Measurements from ENCODE around the gene TGM2.

The TGM2 gene

DNA sequence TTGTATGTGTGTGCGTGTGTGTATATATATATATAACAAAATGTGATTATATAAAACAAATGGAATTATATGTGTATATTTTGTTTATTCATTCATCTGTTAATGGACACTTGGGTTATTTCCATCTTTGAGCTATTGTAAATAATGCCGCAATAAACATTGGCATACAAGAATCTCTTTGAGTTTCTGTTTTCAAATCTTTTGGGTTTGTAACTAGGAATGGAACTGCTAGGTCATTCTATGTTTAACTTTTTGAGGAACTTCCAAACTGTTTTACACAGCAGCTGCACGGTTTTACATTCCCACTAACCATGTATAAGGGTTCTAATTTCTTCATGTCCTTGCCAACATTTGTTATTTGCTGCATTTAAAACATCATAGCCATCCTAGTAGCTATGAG lies 39.9 kb upstream of the TGM2 start:
- no peaks in the 10 kb centered on the region for H3K36me3 ChIP-seq (ENCODE audit: control insufficient read depth, insufficient read depth, low read length)
- no peaks in the 10 kb centered on the region for H3K4me1 ChIP-seq (ENCODE audit: control insufficient read depth, insufficient read depth, low read length)
- no peak overlapping the region for H3K27ac ChIP-seq (ENCODE audit: low read depth, low read length)
- H3K9ac ChIP-seq (ENCODE audit: low read length) = no peak overlapping the region
- no peaks in the 10 kb centered on the region for H3K27me3 ChIP-seq (ENCODE audit: control insufficient read depth, insufficient read depth, low read length)
- H3K4me3 ChIP-seq (ENCODE audit: low read length) = no peak overlapping the region

DNA sequence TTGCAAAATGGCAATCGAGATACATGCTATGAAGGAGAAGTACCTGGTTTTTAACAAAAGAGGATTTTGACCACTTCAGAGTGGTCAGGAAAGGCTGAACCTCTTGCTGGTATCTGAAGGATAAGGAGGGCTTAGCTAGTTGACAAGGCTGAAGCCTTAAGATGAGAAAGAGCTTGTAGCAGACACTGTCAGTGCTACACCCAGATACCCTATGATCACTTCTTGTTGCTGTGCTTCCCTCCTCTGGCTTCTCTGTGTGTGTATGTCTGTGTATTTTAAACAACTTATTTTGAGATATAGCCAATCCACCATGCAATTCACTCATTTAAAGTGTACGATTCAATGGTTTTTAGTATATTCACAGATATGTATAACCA lies 38.9 kb upstream of the TGM2 start:
- Histone ChIP-seq H3K36me3 (ENCODE audit: control insufficient read depth, insufficient read depth, low read length) (no peaks in the 10 kb centered on the region), H3K27me3 (ENCODE audit: control insufficient read depth, insufficient read depth, low read length) (no peaks in the 10 kb centered on the region), H3K27ac (ENCODE audit: low read depth, low read length) (no peak overlapping the region), H3K9ac (ENCODE audit: low read length) (no peak overlapping the region), H3K4me3 (ENCODE audit: low read length) (no peak overlapping the region), H3K4me1 (ENCODE audit: control insufficient read depth, insufficient read depth, low read length) (no peaks in the 10 kb centered on the region)

- Histone ChIP-seq H3K4me3 (ENCODE audit: low read length) (no peak overlapping the region), H3K27ac (ENCODE audit: low read depth, low read length) (no peak overlapping the region), H3K4me1 (ENCODE audit: control insufficient read depth, insufficient read depth, low read length) (no peaks in the 10 kb centered on the region), H3K36me3 (ENCODE audit: control insufficient read depth, insufficient read depth, low read length) (no peaks in the 10 kb centered on the region), H3K9ac (ENCODE audit: low read length) (no peak overlapping the region), H3K27me3 (ENCODE audit: control insufficient read depth, insufficient read depth, low read length) (no peaks in the 10 kb centered on the region)
Measured at GRCh38 chr20:38203337-38203980, 38.4 kb upstream of the TGM2 start.

DNA sequence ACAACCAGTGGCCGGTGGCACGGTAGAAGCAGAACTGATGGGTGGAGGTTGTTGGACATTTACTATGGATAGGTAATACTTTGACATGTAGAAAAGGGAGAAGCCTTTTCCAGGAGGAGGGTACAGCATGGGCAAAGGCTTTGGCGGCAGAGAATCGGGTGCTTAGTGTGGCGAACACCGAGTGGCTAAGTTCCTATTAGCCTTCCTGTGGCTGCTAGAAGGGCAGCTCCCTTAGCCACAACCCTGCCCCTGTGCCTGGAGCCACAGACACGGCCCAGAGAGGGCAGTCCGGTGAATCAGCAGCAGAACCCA lies 37.9 kb upstream of the TGM2 start:
- no peaks in the 10 kb centered on the region for H3K4me1 ChIP-seq (ENCODE audit: control insufficient read depth, insufficient read depth, low read length)
- H3K4me3 ChIP-seq (ENCODE audit: low read length) = no peak overlapping the region
- no peaks in the 10 kb centered on the region for H3K27me3 ChIP-seq (ENCODE audit: control insufficient read depth, insufficient read depth, low read length)
- no peak overlapping the region for H3K9ac ChIP-seq (ENCODE audit: low read length)
- H3K27ac ChIP-seq (ENCODE audit: low read depth, low read length) = no peak overlapping the region
- H3K36me3 ChIP-seq (ENCODE audit: control insufficient read depth, insufficient read depth, low read length) = no peaks in the 10 kb centered on the region

- no peaks in the 10 kb centered on the region for H3K4me1 ChIP-seq (ENCODE audit: control insufficient read depth, insufficient read depth, low read length)
- H3K27ac ChIP-seq (ENCODE audit: low read depth, low read length) = no peak overlapping the region
- H3K27me3 ChIP-seq (ENCODE audit: control insufficient read depth, insufficient read depth, low read length) = no peaks in the 10 kb centered on the region
- H3K4me3 ChIP-seq (ENCODE audit: low read length) = no peak overlapping the region
- no peaks in the 10 kb centered on the region for H3K36me3 ChIP-seq (ENCODE audit: control insufficient read depth, insufficient read depth, low read length)
- H3K9ac ChIP-seq (ENCODE audit: low read length) = no peak overlapping the region
Measured at GRCh38 chr20:38202153-38202981, 37.3 kb upstream of the TGM2 start.

DNA sequence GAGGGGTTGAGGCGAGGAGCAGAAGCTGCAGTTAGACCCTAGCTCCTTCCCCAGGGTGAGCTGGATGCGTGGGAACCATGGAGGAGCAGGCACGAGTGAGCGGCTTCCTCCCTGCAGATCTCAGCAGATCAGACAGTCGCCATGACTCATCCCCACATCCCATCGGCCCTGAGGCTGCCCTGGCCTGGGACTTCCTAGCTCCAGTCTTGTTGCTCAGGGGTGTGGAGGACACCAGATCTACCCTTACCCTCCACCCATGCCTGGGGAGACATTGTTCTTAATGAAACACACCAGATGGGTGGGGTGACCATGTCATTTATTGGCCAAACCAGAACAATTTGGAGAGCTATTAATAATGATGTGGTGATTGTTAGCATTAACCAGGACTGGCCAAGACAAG lies 36.3 kb upstream of the TGM2 start:
- Histone ChIP-seq H3K4me1 (ENCODE audit: control insufficient read depth, insufficient read depth, low read length) (no peaks in the 10 kb centered on the region), H3K27me3 (ENCODE audit: control insufficient read depth, insufficient read depth, low read length) (no peaks in the 10 kb centered on the region), H3K9ac (ENCODE audit: low read length) (no peak overlapping the region), H3K27ac (ENCODE audit: low read depth, low read length) (no peak overlapping the region), H3K4me3 (ENCODE audit: low read length) (no peak overlapping the region), H3K36me3 (ENCODE audit: control insufficient read depth, insufficient read depth, low read length) (no peaks in the 10 kb centered on the region)

- Histone ChIP-seq H3K27ac (ENCODE audit: low read depth, low read length) (no peak overlapping the region), H3K4me1 (ENCODE audit: control insufficient read depth, insufficient read depth, low read length) (no peaks in the 10 kb centered on the region), H3K4me3 (ENCODE audit: low read length) (no peak overlapping the region), H3K27me3 (ENCODE audit: control insufficient read depth, insufficient read depth, low read length) (no peaks in the 10 kb centered on the region), H3K36me3 (ENCODE audit: control insufficient read depth, insufficient read depth, low read length) (no peaks in the 10 kb centered on the region), H3K9ac (ENCODE audit: low read length) (no peak overlapping the region)
Measured at GRCh38 chr20:38200646-38201045, 35.6 kb upstream of the TGM2 start.

- H3K9ac ChIP-seq (ENCODE audit: low read length) = no peak overlapping the region
- no peak overlapping the region for H3K27ac ChIP-seq (ENCODE audit: low read depth, low read length)
- H3K36me3 ChIP-seq (ENCODE audit: control insufficient read depth, insufficient read depth, low read length) = no peaks in the 10 kb centered on the region
- no peak overlapping the region for H3K4me3 ChIP-seq (ENCODE audit: low read length)
- no peaks in the 10 kb centered on the region for H3K27me3 ChIP-seq (ENCODE audit: control insufficient read depth, insufficient read depth, low read length)
- H3K4me1 ChIP-seq (ENCODE audit: control insufficient read depth, insufficient read depth, low read length) = no peaks in the 10 kb centered on the region
Measured at GRCh38 chr20:38199501-38200390, 34.7 kb upstream of the TGM2 start.

DNA sequence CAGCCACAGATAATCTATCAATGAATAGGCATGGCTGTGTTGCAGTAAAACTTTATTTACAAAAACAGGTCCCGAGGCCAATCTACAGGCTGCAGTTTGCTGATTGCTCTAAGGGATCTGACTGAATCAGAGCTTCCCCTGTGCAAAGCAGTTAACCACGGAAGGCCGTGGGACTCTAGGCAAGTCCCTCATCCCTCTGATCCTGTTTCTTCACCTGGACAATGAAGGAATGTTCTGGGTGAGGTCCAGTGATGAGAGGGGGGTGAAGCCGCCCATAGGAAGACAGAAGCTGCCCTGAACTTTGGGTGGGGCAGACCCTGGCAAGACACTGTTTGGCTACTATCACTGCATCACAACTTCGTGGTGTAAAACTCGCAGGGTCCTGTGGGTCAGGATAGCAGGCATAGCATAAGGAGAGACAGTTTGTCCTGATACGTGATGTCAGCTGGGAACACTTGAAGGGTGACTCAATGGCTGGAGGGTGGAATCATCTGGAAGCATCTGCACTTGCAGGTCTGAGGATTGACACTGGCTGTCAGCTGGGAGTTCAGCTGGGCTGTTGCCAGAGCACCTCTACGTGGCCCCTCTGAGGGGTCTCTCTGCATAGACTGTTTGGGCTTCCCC lies 33.3 kb upstream of the TGM2 start:
- Histone ChIP-seq H3K4me1 (ENCODE audit: control insufficient read depth, insufficient read depth, low read length) (no peaks in the 10 kb centered on the region), H3K9ac (ENCODE audit: low read length) (no peak overlapping the region), H3K36me3 (ENCODE audit: control insufficient read depth, insufficient read depth, low read length) (no peaks in the 10 kb centered on the region), H3K27me3 (ENCODE audit: control insufficient read depth, insufficient read depth, low read length) (no peaks in the 10 kb centered on the region), H3K4me3 (ENCODE audit: low read length) (no peak overlapping the region), H3K27ac (ENCODE audit: low read depth, low read length) (no peak overlapping the region)

- Histone ChIP-seq H3K9ac (ENCODE audit: low read length) (no peak overlapping the region), H3K36me3 (ENCODE audit: control insufficient read depth, insufficient read depth, low read length) (no peaks in the 10 kb centered on the region), H3K4me1 (ENCODE audit: control insufficient read depth, insufficient read depth, low read length) (no peaks in the 10 kb centered on the region), H3K27ac (ENCODE audit: low read depth, low read length) (no peak overlapping the region), H3K27me3 (ENCODE audit: control insufficient read depth, insufficient read depth, low read length) (no peaks in the 10 kb centered on the region), H3K4me3 (ENCODE audit: low read length) (no peak overlapping the region)
Measured at GRCh38 chr20:38197619-38198018, 32.5 kb upstream of the TGM2 start.

- H3K27me3 ChIP-seq (ENCODE audit: control insufficient read depth, insufficient read depth, low read length) = no peaks in the 10 kb centered on the region
- no peaks in the 10 kb centered on the region for H3K4me1 ChIP-seq (ENCODE audit: control insufficient read depth, insufficient read depth, low read length)
- H3K9ac ChIP-seq (ENCODE audit: low read length) = no peak overlapping the region
- H3K27ac ChIP-seq (ENCODE audit: low read depth, low read length) = no peak overlapping the region
- no peaks in the 10 kb centered on the region for H3K36me3 ChIP-seq (ENCODE audit: control insufficient read depth, insufficient read depth, low read length)
- H3K4me3 ChIP-seq (ENCODE audit: low read length) = no peak overlapping the region
Measured at GRCh38 chr20:38197217-38197616, 32.1 kb upstream of the TGM2 start.

DNA sequence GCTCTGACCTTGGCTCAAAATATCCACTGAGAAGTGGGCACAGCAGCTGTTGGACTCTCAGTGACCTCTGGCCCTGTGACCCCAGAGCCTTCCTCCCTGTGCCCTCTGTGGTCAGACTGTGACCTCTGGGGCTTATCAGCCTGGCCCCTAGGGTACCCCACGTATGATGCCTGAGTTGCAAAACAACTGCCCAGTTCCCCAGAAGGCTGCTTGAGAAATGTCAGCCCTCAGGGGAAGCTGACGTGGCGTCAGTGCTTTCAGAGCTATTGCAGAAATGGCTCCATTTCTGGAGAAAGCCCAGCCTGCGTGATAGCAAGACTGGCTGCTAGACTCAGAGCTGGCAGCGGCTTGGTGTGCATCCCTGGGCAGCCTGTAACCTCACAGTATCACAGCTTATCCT lies 31.5 kb upstream of the TGM2 start:
- no peaks in the 10 kb centered on the region for H3K27me3 ChIP-seq (ENCODE audit: control insufficient read depth, insufficient read depth, low read length)
- no peak overlapping the region for H3K4me3 ChIP-seq (ENCODE audit: low read length)
- H3K9ac ChIP-seq (ENCODE audit: low read length) = no peak overlapping the region
- no peaks in the 10 kb centered on the region for H3K36me3 ChIP-seq (ENCODE audit: control insufficient read depth, insufficient read depth, low read length)
- H3K27ac ChIP-seq (ENCODE audit: low read depth, low read length) = no peak overlapping the region
- H3K4me1 ChIP-seq (ENCODE audit: control insufficient read depth, insufficient read depth, low read length) = no peaks in the 10 kb centered on the region

Measured in rectal smooth muscle tissue (tissue), 1 donor.